Measurements from ENCODE around the gene SCGN. TPM values are rescaled to one million over a fixed set of nuclear protein-coding genes. Genes with fewer than 3 reads are reported as not detected.

SCGN gene
- total RNA-seq, 1 experiment from 2014 or later, result not detected

DNA sequence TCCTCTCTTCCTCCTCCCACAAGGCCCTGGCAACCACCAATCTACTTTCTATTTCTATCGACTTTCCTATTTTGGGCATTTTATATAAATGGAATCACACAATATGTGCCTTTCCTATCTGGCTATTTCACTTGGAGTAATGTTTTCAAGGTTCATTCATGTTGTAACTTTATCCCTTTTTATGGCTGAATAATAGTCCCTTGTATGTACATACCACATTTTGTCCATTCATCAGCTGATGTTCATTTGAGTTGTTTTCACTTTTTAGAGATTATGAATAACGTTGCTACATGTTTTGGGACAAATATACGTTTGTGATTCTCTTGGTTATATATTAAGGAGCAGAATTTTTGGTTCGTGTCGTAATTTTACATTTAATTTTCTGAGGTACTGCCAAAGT is 33.9 kb downstream of the SCGN start:
- in situ Hi-C loops (cut with HindIII; ENCODE audit: low pct_unique_long_range_greater_than_20kb, low sequenced_read_pairs), result no loop called here

DNA sequence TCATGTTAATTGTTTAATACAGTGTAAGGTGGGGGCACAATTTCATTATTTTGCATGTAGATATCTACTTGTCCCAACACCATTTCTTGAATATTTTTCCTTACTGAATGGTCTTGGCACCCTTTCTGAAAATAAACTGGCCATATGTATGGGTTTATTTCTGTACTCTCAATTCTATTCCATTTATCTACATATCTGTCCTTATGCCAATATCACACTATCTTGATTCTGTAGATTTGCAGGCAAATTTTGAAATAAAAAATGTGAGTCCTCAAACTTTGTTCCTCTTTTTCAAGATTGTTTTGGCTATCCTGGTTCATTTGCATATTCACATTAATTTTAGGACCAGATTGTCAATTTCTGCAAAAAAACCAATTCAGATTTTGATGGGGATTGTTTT is 34.8 kb downstream of the SCGN start:
- H3K36me3 ChIP-seq (ENCODE audit: control insufficient read depth, insufficient read depth, low read length), result no peaks in the 10 kb centered on the region
- intact Hi-C loops (cut with micrococcal nuclease; ENCODE audit: unreplicated experiment) (no loop called here), in situ Hi-C loops (cut with HindIII; ENCODE audit: low pct_unique_long_range_greater_than_20kb, low sequenced_read_pairs) (no loop called here)
- no peak for DNase-seq (ENCODE audit: low read depth, low spot score)
- H3K27ac ChIP-seq (ENCODE audit: low read length), result no peak overlapping the region
- peaks cover 2% of the 10 kb centered on the region; the same call in 1 of the 2 replicates for H3K27me3 ChIP-seq (ENCODE audit: control insufficient read depth, insufficient read depth, low read length)
- CTCF ChIA-PET, result no interaction called here
- no peaks in the 10 kb centered on the region for H3K9me3 ChIP-seq (ENCODE audit: control insufficient read depth, insufficient read depth, low read depth, low read length)
- POLR2A ChIA-PET, result no interaction called here
- BruUV-seq (replicated peaks), result no TSS peak
- no peak overlapping the region for H3K4me3 ChIP-seq (ENCODE audit: low read depth in 2 of 2, low read length in 2 of 2)
- no peaks in the 10 kb centered on the region for H3K4me1 ChIP-seq (ENCODE audit: control insufficient read depth, insufficient read depth, low read length)
- no peak for ATAC-seq
- TF ChIP-seq, protein P1, sequence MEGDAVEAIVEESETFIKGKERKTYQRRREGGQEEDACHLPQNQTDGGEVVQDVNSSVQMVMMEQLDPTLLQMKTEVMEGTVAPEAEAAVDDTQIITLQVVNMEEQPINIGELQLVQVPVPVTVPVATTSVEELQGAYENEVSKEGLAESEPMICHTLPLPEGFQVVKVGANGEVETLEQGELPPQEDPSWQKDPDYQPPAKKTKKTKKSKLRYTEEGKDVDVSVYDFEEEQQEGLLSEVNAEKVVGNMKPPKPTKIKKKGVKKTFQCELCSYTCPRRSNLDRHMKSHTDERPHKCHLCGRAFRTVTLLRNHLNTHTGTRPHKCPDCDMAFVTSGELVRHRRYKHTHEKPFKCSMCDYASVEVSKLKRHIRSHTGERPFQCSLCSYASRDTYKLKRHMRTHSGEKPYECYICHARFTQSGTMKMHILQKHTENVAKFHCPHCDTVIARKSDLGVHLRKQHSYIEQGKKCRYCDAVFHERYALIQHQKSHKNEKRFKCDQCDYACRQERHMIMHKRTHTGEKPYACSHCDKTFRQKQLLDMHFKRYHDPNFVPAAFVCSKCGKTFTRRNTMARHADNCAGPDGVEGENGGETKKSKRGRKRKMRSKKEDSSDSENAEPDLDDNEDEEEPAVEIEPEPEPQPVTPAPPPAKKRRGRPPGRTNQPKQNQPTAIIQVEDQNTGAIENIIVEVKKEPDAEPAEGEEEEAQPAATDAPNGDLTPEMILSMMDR (IDR thresholded peaks at IDR 0.05), result no peak
- TF ChIP-seq POLR2AphosphoS5 (IDR thresholded peaks at IDR 0.05; ENCODE audit: low read depth, low read length) (no peak), REST (IDR thresholded peaks at IDR 0.05; ENCODE audit: insufficient read depth in 1 of 2, low read depth in 2 of 2, low read length in 1 of 2) (no peak), TCF7L2 (IDR thresholded peaks at IDR 0.05; ENCODE audit: low read depth, low read length) (no peak), SIN3A (IDR thresholded peaks at IDR 0.05; ENCODE audit: borderline replicate concordance, insufficient read depth, low read depth, low read length) (no peak)

More for the DNA sequence above, 33.9 kb downstream of the SCGN start:
- no peaks in the 10 kb centered on the region for H3K36me3 ChIP-seq (ENCODE audit: control insufficient read depth, insufficient read depth, low read length)
- ATAC-seq, result no peak
- no peak overlapping the region for H3K4me3 ChIP-seq (ENCODE audit: low read depth in 2 of 2, low read length in 2 of 2)
- ChIA-PET POLR2A (no interaction called here), CTCF (no interaction called here)
- intact Hi-C loops (cut with micrococcal nuclease; ENCODE audit: unreplicated experiment), result no loop called here
- no TSS peak for BruUV-seq (replicated peaks)
- no peak for DNase-seq (ENCODE audit: low read depth, low spot score)
- no peaks in the 10 kb centered on the region for H3K9me3 ChIP-seq (ENCODE audit: control insufficient read depth, insufficient read depth, low read depth, low read length)
- H3K27me3 ChIP-seq (ENCODE audit: control insufficient read depth, insufficient read depth, low read length), result peaks cover 4% of the 10 kb centered on the region; the same call in 1 of the 2 replicates
- H3K4me1 ChIP-seq (ENCODE audit: control insufficient read depth, insufficient read depth, low read length), result no peaks in the 10 kb centered on the region
- H3K27ac ChIP-seq (ENCODE audit: low read length), result no peak overlapping the region
- TF ChIP-seq SIN3A (IDR thresholded peaks at IDR 0.05; ENCODE audit: borderline replicate concordance, insufficient read depth, low read depth, low read length) (no peak), TCF7L2 (IDR thresholded peaks at IDR 0.05; ENCODE audit: low read depth, low read length) (no peak), REST (IDR thresholded peaks at IDR 0.05; ENCODE audit: insufficient read depth in 1 of 2, low read depth in 2 of 2, low read length in 1 of 2) (no peak), POLR2AphosphoS5 (IDR thresholded peaks at IDR 0.05; ENCODE audit: low read depth, low read length) (no peak)
- TF ChIP-seq, protein P1 (IDR thresholded peaks at IDR 0.05), result no peak
